ENCODE results near the gene TRAPPC2. TPM values are rescaled to one million over a fixed set of nuclear protein-coding genes. Genes with fewer than 3 reads are reported as not detected.

Gene TRAPPC2
- total and polyA plus RNA-seq, 9 of the 15 experiments (the other 6 are each of a cell fraction or from before 2014, with no cell fraction given), result 10.3 to 30.6 (median 18.6) TPM

DNA sequence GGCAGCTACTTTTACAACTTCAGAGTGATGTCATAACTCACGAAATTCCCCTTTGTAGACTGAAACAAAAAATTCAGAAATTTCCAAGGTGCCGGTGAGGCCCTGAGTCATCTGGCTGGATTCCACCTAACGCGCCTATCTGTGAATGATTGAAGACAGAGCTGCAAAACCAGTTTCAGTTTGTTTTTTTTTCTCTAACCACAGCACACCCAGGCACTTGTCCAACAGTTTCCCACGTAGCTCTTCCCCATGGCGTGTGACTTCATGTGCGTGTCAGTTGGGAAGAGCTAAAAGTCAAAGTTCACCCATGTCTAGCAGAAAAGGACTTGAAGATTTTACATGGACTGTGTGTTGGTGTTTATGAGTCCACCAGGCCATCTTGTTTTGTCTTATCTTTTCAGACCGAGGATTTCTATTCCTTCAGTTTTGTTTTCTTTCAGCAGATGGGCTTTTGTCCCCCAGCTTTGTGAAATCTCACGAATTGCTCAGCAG lies 65.1 kb downstream of the TRAPPC2 start (continued):
- TF ChIP-seq CLOCK (CRISPR knock-in tag; IDR thresholded peaks at IDR 0.05; ENCODE audit: borderline replicate concordance) (no peak), ATF4 (CRISPR knock-in tag; IDR thresholded peaks at IDR 0.05) (no peak), ZC3H11A (IDR thresholded peaks at IDR 0.05; ENCODE audit: low read depth, low read length) (no peak), CTBP1 (IDR thresholded peaks at IDR 0.05; ENCODE audit: borderline replicate concordance) (0 out of 2 replicates have a peak, but pooled peaks have one; percentile 12), TAF9B (IDR thresholded peaks at IDR 0.05; ENCODE audit: partially characterized antibody) (no peak), ZNF583 (CRISPR knock-in tag; IDR thresholded peaks at IDR 0.05) (no peak), FOXK2 (conservative IDR thresholded peaks at IDR 0.05 in 1 of 2, IDR thresholded peaks at IDR 0.05 in 1 of 2; ENCODE audit: low read depth in 2 of 2) (peak; percentile 13 to 51; a peak in 1 of 4 replicates), JUND (IDR thresholded peaks at IDR 0.05; ENCODE audit: borderline replicate concordance, low read depth, low read length) (peak; percentile 68; the same call in 1 of the 2 replicates), JUND (tag; IDR thresholded peaks at IDR 0.05; ENCODE audit: borderline replicate concordance, low read depth, low read length) (peak; percentile 81; the same call in 2 of the 3 replicates), DMBX1 (CRISPR knock-in tag; IDR thresholded peaks at IDR 0.05; ENCODE audit: borderline replicate concordance) (no peak), SNAPC5 (CRISPR knock-in tag; IDR thresholded peaks at IDR 0.05) (no peak), TSHZ1 (CRISPR knock-in tag; IDR thresholded peaks at IDR 0.05) (no peak), SMARCB1 (IDR thresholded peaks at IDR 0.05; ENCODE audit: insufficient read length, low read depth) (no peak)
- TF ChIP-seq, protein P1, sequence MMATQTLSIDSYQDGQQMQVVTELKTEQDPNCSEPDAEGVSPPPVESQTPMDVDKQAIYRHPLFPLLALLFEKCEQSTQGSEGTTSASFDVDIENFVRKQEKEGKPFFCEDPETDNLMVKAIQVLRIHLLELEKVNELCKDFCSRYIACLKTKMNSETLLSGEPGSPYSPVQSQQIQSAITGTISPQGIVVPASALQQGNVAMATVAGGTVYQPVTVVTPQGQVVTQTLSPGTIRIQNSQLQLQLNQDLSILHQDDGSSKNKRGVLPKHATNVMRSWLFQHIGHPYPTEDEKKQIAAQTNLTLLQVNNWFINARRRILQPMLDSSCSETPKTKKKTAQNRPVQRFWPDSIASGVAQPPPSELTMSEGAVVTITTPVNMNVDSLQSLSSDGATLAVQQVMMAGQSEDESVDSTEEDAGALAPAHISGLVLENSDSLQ (IDR thresholded peaks at IDR 0.05), result peak; percentile 55
- TF ChIP-seq, protein P2, sequence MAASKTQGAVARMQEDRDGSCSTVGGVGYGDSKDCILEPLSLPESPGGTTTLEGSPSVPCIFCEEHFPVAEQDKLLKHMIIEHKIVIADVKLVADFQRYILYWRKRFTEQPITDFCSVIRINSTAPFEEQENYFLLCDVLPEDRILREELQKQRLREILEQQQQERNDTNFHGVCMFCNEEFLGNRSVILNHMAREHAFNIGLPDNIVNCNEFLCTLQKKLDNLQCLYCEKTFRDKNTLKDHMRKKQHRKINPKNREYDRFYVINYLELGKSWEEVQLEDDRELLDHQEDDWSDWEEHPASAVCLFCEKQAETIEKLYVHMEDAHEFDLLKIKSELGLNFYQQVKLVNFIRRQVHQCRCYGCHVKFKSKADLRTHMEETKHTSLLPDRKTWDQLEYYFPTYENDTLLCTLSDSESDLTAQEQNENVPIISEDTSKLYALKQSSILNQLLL (CRISPR knock-in tag; IDR thresholded peaks at IDR 0.05; ENCODE audit: borderline replicate concordance), result no peak
- TF ChIP-seq, protein P3, sequence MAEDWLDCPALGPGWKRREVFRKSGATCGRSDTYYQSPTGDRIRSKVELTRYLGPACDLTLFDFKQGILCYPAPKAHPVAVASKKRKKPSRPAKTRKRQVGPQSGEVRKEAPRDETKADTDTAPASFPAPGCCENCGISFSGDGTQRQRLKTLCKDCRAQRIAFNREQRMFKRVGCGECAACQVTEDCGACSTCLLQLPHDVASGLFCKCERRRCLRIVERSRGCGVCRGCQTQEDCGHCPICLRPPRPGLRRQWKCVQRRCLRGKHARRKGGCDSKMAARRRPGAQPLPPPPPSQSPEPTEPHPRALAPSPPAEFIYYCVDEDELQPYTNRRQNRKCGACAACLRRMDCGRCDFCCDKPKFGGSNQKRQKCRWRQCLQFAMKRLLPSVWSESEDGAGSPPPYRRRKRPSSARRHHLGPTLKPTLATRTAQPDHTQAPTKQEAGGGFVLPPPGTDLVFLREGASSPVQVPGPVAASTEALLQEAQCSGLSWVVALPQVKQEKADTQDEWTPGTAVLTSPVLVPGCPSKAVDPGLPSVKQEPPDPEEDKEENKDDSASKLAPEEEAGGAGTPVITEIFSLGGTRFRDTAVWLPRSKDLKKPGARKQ (CRISPR knock-in tag; IDR thresholded peaks at IDR 0.05), result no peak

All from K562 (cell line).